Vagina (tissue), 2 donors: ENCODE results near the gene TENT4A. TPM values are rescaled to one million over a fixed set of nuclear protein-coding genes. Genes with fewer than 3 reads are reported as not detected.

Source experiments
- DNase-seq, 2 donors: peaks; one replicate each; pipeline ENCODE4 v3.0.0-alpha.2; 2017; ENCODE audit errors: extremely low spot score in 2 of 2
- H3K27ac ChIP-seq: fragments of 200-600 bp; sonication (generic); one replicate; pipeline ENCODE4 v1.5.1; 2019
- H3K27me3 ChIP-seq: fragments of 200-600 bp; sonication (generic); one replicate; pipeline ENCODE4 v1.5.1; 2019
- H3K36me3 ChIP-seq, 2 donors: fragments of 200-600 bp; sonication (generic); one replicate each; pipeline ENCODE4 v1.5.1; 2017 to 2019
- H3K4me1 ChIP-seq: fragments of 200-600 bp; sonication (generic); one replicate; pipeline ENCODE4 v1.5.1; 2019
- H3K4me3 ChIP-seq, 2 donors: fragments of 200-600 bp; sonication (generic); 1 replicate in 1 of 2; 2 replicates in 1 of 2; pipeline ENCODE4 v1.5.1; 2016 to 2019
- H3K9me3 ChIP-seq: fragments of 200-600 bp; sonication (generic); one replicate; pipeline ENCODE4 v1.5.1; 2019
- CTCF ChIP-seq, 3 experiments: fragments of 450-650 bp in 2 of 3; fragments of 200-600 bp in 1 of 3; sonication (generic) in 1 of 3; IDR thresholded peaks; one replicate each; pipeline ENCODE4 v1.5.1; 2017 to 2019; ENCODE audit warnings: antibody characterized with exemption in 3 of 3, mild to moderate bottlenecking in 2 of 3, moderate library complexity in 2 of 3
- POLR2A ChIP-seq, 2 donors: fragments of 450-650 bp; IDR thresholded peaks; one replicate each; pipeline ENCODE4 v1.6.1; 2017; ENCODE audit warnings: antibody characterized with exemption in 2 of 2, mild to moderate bottlenecking in 2 of 2, moderate library complexity in 2 of 2
- POLR2AphosphoS5 ChIP-seq, 2 donors: sonication (generic); formaldehyde crosslinking; IDR thresholded peaks; one replicate each; pipeline ENCODE4 v1.9.0; 2017; ENCODE audit warnings: antibody characterized with exemption in 2 of 2, mild to moderate bottlenecking in 2 of 2, low read depth in 1 of 2; ENCODE audit not compliant: insufficient read depth in 1 of 2
- intact Hi-C: fragments of 100-400 bp; cut with DNase I; formaldehyde crosslinking; loops from one replicate; pipeline ENCODE4 v1.15.1; 2023
- total RNA-seq: library from RNA; depleted of rRNA; stranded (reverse); fragments of >200 nt; gene quantifications from one replicate; pipeline ENCODE4 v1.2.3, GENCODE V29; 2016

The TENT4A gene
- total RNA-seq, 1 donor from 2014 or later: 38.1 TPM

- intact Hi-C loops: no loop called here
- no peaks in the 10 kb centered on the region for H3K9me3 ChIP-seq
- no peaks in the 10 kb centered on the region for H3K36me3 ChIP-seq
- H3K4me1 ChIP-seq: peaks cover 86% of the 10 kb centered on the region
- no peak overlapping the region for H3K4me3 ChIP-seq
- no peak overlapping the region for H3K27ac ChIP-seq
- DNase-seq: peak; percentile 64 to 65
- no peaks in the 10 kb centered on the region for H3K27me3 ChIP-seq
- no peak for TF ChIP-seq CTCF (IDR thresholded peaks at IDR 0.05)
- no peak for TF ChIP-seq POLR2AphosphoS5 (IDR thresholded peaks at IDR 0.05; ENCODE audit: insufficient read depth in 1 of 2, low read depth in 1 of 2)
- TF ChIP-seq POLR2A (IDR thresholded peaks at IDR 0.05): no peak
Measured at GRCh38 chr5:6718161-6718681, 5.0 kb downstream of the TENT4A start.

GRCh38 chr5:6718718-6719117 lies 5.5 kb downstream of the TENT4A start:
- peak in 1 of 2 donors; percentile 49 for DNase-seq
- no peak overlapping the region for H3K27ac ChIP-seq
- H3K9me3 ChIP-seq: no peaks in the 10 kb centered on the region
- intact Hi-C loops: no loop called here
- no peak overlapping the region for H3K4me3 ChIP-seq
- H3K36me3 ChIP-seq: no peaks in the 10 kb centered on the region
- peaks cover 90% of the 10 kb centered on the region for H3K4me1 ChIP-seq
- TF ChIP-seq CTCF (IDR thresholded peaks at IDR 0.05): no peak
- no peak for TF ChIP-seq POLR2A (IDR thresholded peaks at IDR 0.05)
- no peak for TF ChIP-seq POLR2AphosphoS5 (IDR thresholded peaks at IDR 0.05; ENCODE audit: insufficient read depth in 1 of 2, low read depth in 1 of 2)
- H3K27me3 ChIP-seq: no peaks in the 10 kb centered on the region

GRCh38 chr5:6719417-6719816 lies 6.2 kb downstream of the TENT4A start:
- no peaks in the 10 kb centered on the region for H3K36me3 ChIP-seq
- H3K4me3 ChIP-seq: no peak overlapping the region
- no peak overlapping the region for H3K27ac ChIP-seq
- H3K27me3 ChIP-seq: no peaks in the 10 kb centered on the region
- TF ChIP-seq CTCF (IDR thresholded peaks at IDR 0.05) (no peak), POLR2A (IDR thresholded peaks at IDR 0.05) (no peak), POLR2AphosphoS5 (IDR thresholded peaks at IDR 0.05; ENCODE audit: insufficient read depth in 1 of 2, low read depth in 1 of 2) (no peak)
- H3K4me1 ChIP-seq: peaks cover 94% of the 10 kb centered on the region
- DNase-seq: peak; percentile 31 to 71
- intact Hi-C loops: no loop called here
- H3K9me3 ChIP-seq: no peaks in the 10 kb centered on the region

- H3K4me3 ChIP-seq: no peak overlapping the region
- no peaks in the 10 kb centered on the region for H3K36me3 ChIP-seq
- intact Hi-C loops: no loop called here
- H3K27ac ChIP-seq: no peak overlapping the region
- TF ChIP-seq CTCF (IDR thresholded peaks at IDR 0.05) (no peak), POLR2A (IDR thresholded peaks at IDR 0.05) (no peak), POLR2AphosphoS5 (IDR thresholded peaks at IDR 0.05; ENCODE audit: insufficient read depth in 1 of 2, low read depth in 1 of 2) (no peak)
- no peaks in the 10 kb centered on the region for H3K9me3 ChIP-seq
- H3K4me1 ChIP-seq: peaks cover 89% of the 10 kb centered on the region
- peak; percentile 77 to 85 for DNase-seq
- no peaks in the 10 kb centered on the region for H3K27me3 ChIP-seq
Measured at GRCh38 chr5:6719896-6720560, 6.8 kb downstream of the TENT4A start.

- DNase-seq: no peak
- Histone ChIP-seq H3K27me3 (no peaks in the 10 kb centered on the region), H3K4me3 (no peak overlapping the region), H3K9me3 (no peaks in the 10 kb centered on the region), H3K27ac (no peak overlapping the region), H3K4me1 (peaks cover 88% of the 10 kb centered on the region), H3K36me3 (no peaks in the 10 kb centered on the region)
- intact Hi-C loops: no loop called here
- TF ChIP-seq POLR2A (IDR thresholded peaks at IDR 0.05) (no peak), CTCF (IDR thresholded peaks at IDR 0.05) (no peak), POLR2AphosphoS5 (IDR thresholded peaks at IDR 0.05; ENCODE audit: insufficient read depth in 1 of 2, low read depth in 1 of 2) (no peak)
Measured at GRCh38 chr5:6720561-6720921, 7.3 kb downstream of the TENT4A start.
